MG63 (cell line): ENCODE data around the gene HS3ST5. TPM values are rescaled to one million over a fixed set of nuclear protein-coding genes. Genes with fewer than 3 reads are reported as not detected.
"Not testable (repeated sequence)": the region's sequence is repeated elsewhere in the genome, so short reads cannot be mapped to it uniquely, and the experiment has no call there.

Experiments
- DNase-seq: peaks from one replicate; pipeline ENCODE4 v3.0.0-alpha.2; 2020
- H3K27me3 ChIP-seq: fragments of 250-450 bp; sonication (Bioruptor Pico); 2 replicates; pipeline ENCODE4 v1.5.1; 2020; ENCODE audit warnings: mild to moderate bottlenecking, moderate library complexity
- H3K36me3 ChIP-seq: fragments of 250-450 bp; sonication (Bioruptor Pico); 2 replicates; pipeline ENCODE4 v1.5.1; 2020; ENCODE audit warnings: mild to moderate bottlenecking, moderate library complexity
- H3K4me3 ChIP-seq: fragments of 250-450 bp; sonication (Bioruptor Pico); 2 replicates; pipeline ENCODE4 v1.5.1; 2020; ENCODE audit warnings: mild to moderate bottlenecking, moderate library complexity
- H3K9me3 ChIP-seq: fragments of 250-450 bp; sonication (Bioruptor Pico); 2 replicates; pipeline ENCODE4 v1.5.1; 2020; ENCODE audit warnings: mild to moderate bottlenecking, moderate library complexity
- total RNA-seq: library from RNA; depleted of rRNA; stranded (reverse); fragments of >200 nt; shearing (Covaris generic); gene quantifications from 2 replicates; pipeline ENCODE4 v1.2.3, GENCODE V29; 2014; ENCODE audit warnings: low replicate concordance

Gene HS3ST5
- total RNA-seq, 1 experiment from 2014 or later, result not detected

DNA sequence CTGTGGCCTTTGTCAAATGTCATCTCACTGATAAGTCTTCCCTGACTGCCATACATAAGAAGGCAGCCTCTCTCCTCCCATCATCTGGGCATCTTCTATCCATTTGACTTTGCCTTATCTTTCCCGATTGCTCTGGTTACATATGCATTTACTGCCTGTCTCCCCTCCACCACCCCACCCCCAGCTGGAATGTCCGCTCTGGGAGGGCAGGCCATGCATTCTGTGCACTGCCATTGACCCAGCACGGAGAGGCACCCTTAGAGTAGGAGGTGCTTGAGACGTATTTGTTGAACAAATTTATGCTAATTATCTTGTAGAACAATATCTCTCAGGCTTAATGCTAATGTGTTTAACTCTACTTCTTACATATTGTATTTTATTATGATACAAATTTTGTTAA is 188.0 kb downstream of the HS3ST5 start:
- no peaks in the 10 kb centered on the region for H3K9me3 ChIP-seq
- H3K4me3 ChIP-seq, result no peak overlapping the region
- no peaks in the 10 kb centered on the region for H3K36me3 ChIP-seq
- no peak for DNase-seq
- H3K27me3 ChIP-seq, result no peaks in the 10 kb centered on the region

GRCh38 chr6:114153448-114153847 is 189.4 kb downstream of the HS3ST5 start:
- Histone ChIP-seq H3K9me3 (no peaks in the 10 kb centered on the region), H3K4me3 (no peak overlapping the region)
- no peak for DNase-seq

GRCh38 chr6:114151064-114151690 is 191.6 kb downstream of the HS3ST5 start:
- Histone ChIP-seq H3K4me3 (no peak overlapping the region), H3K36me3 (no peaks in the 10 kb centered on the region), H3K27me3 (no peaks in the 10 kb centered on the region), H3K9me3 (no peaks in the 10 kb centered on the region)
- DNase-seq, result no peak

More at GRCh38 chr6:114153448-114153847, 189.4 kb downstream of the HS3ST5 start:
- Histone ChIP-seq H3K27me3 (no peaks in the 10 kb centered on the region), H3K36me3 (no peaks in the 10 kb centered on the region)

GRCh38 chr6:114149182-114149581 is 193.6 kb downstream of the HS3ST5 start:
- H3K27me3 ChIP-seq, H3K9me3 ChIP-seq, H3K4me3 ChIP-seq, DNase-seq, H3K36me3 ChIP-seq: not testable (repeated sequence)

- Histone ChIP-seq H3K9me3 (no peaks in the 10 kb centered on the region), H3K4me3 (no peak overlapping the region), H3K27me3 (no peaks in the 10 kb centered on the region), H3K36me3 (no peaks in the 10 kb centered on the region)
- DNase-seq, result no peak
Measured at GRCh38 chr6:114144887-114145851, 197.7 kb downstream of the HS3ST5 start.

DNA sequence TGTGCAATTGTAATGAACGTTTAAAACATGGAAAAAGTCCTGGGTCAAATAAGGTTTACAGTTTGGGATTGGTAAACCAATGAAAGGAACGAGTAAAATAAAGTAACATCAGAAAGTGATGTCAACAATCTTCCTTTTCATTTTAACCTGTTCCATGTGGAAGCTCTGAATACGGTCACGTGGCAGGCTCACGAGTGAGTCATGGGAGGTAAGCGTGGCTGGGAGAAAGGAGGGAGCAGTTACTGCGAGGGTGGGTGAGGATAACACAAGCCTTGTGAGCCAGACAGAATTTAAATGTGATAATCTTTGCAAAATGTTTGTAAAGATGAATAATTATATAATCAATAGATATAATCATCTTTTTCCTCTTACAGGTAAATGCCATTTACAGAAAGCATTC is 200.6 kb downstream of the HS3ST5 start:
- no peaks in the 10 kb centered on the region for H3K27me3 ChIP-seq
- H3K4me3 ChIP-seq, result no peak overlapping the region
- no peaks in the 10 kb centered on the region for H3K36me3 ChIP-seq
- no peak for DNase-seq
- H3K9me3 ChIP-seq, result no peaks in the 10 kb centered on the region

GRCh38 chr6:114140416-114140815 is 202.4 kb downstream of the HS3ST5 start:
- Histone ChIP-seq H3K36me3 (no peaks in the 10 kb centered on the region), H3K9me3 (no peaks in the 10 kb centered on the region), H3K4me3 (no peak overlapping the region), H3K27me3 (no peaks in the 10 kb centered on the region)
- peak; percentile 42 for DNase-seq

- Histone ChIP-seq H3K36me3 (no peaks in the 10 kb centered on the region), H3K9me3 (no peaks in the 10 kb centered on the region), H3K27me3 (no peaks in the 10 kb centered on the region), H3K4me3 (no peak overlapping the region)
- no peak for DNase-seq
Measured at GRCh38 chr6:114138577-114139248, 204.1 kb downstream of the HS3ST5 start.

GRCh38 chr6:114135363-114135971 is 207.4 kb downstream of the HS3ST5 start:
- H3K36me3 ChIP-seq, result no peaks in the 10 kb centered on the region
- H3K9me3 ChIP-seq, result no peaks in the 10 kb centered on the region
- H3K4me3 ChIP-seq, result no peak overlapping the region
- DNase-seq, result no peak
- no peaks in the 10 kb centered on the region for H3K27me3 ChIP-seq

GRCh38 chr6:114133816-114134215 is 209.0 kb downstream of the HS3ST5 start:
- no peaks in the 10 kb centered on the region for H3K27me3 ChIP-seq
- no peaks in the 10 kb centered on the region for H3K36me3 ChIP-seq
- no peak for DNase-seq
- no peak overlapping the region for H3K4me3 ChIP-seq
- H3K9me3 ChIP-seq, result no peaks in the 10 kb centered on the region

DNA sequence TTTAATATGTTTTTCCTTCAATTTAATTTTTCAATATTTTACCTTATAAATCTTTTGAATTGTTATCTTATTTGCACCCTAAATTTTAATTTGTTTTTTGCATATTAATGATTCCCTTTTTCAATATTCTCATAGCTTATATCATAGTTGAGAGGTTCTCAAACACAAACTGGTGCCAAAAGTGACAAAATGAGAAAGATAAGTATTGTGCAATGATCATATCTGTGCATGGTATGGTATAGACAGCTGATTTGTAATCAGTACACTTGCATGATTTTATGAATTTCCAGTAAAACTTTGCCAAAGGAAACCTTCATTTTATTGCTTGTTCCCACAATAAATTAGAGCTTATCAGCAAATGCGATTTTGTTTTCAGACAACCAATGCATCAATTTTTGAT is 210.9 kb downstream of the HS3ST5 start:
- H3K27me3 ChIP-seq, result no peaks in the 10 kb centered on the region
- no peaks in the 10 kb centered on the region for H3K9me3 ChIP-seq
- no peak for DNase-seq
- no peaks in the 10 kb centered on the region for H3K36me3 ChIP-seq
- H3K4me3 ChIP-seq, result no peak overlapping the region

GRCh38 chr6:114125576-114125975 is 217.2 kb downstream of the HS3ST5 start:
- DNase-seq, result no peak
- no peaks in the 10 kb centered on the region for H3K27me3 ChIP-seq
- H3K9me3 ChIP-seq, result no peaks in the 10 kb centered on the region
- no peaks in the 10 kb centered on the region for H3K36me3 ChIP-seq
- no peak overlapping the region for H3K4me3 ChIP-seq

GRCh38 chr6:114121913-114122662 is 220.7 kb downstream of the HS3ST5 start:
- Histone ChIP-seq H3K9me3 (no peaks in the 10 kb centered on the region), H3K4me3 (no peak overlapping the region), H3K36me3 (no peaks in the 10 kb centered on the region), H3K27me3 (no peaks in the 10 kb centered on the region)
- DNase-seq, result no peak

DNA sequence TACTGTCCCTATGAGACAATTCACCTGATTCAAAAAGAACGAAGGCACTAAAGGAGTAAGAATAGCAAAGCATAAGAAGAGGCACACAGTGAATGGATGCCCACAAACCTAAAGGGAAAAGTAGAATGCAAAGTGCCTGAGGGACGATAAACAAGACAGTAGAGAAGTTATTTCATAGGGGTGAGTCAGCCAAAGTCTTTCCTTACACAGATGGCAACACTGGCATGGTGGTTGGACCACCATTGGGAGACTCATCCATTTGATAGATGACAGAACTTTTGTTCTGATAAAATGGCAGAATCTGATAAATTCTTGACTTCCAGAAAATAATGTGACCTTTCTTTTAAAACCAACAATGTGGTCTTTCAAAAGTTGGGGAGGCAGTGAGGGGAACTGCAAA is 223.8 kb downstream of the HS3ST5 start:
- no peaks in the 10 kb centered on the region for H3K36me3 ChIP-seq
- no peak overlapping the region for H3K4me3 ChIP-seq
- H3K9me3 ChIP-seq, result no peaks in the 10 kb centered on the region
- DNase-seq, result no peak
- no peaks in the 10 kb centered on the region for H3K27me3 ChIP-seq

DNA sequence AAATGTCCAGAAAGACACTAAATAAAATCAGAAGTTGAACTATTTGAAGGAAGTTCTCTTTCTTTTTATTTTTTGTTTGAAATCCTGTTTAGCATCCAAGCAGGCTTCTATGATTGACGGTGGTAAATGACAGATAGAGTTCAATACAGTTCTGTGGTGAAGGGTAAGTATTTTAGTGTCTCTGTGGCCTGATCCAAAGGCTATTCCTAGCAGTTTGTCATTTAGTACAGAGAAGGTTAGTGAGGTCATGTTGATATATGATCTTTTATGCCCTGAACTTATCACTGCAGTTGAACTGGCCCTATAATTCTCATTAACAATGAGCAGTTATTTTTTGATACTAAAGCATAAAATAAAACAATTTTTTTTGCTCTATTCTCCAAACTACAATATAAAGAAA is 227.2 kb downstream of the HS3ST5 start:
- Histone ChIP-seq H3K4me3 (no peak overlapping the region), H3K27me3 (no peaks in the 10 kb centered on the region), H3K9me3 (no peaks in the 10 kb centered on the region), H3K36me3 (no peaks in the 10 kb centered on the region)
- no peak for DNase-seq
